Panc1 (cell line): ENCODE results near the gene GPNMB. TPM values are rescaled to one million over a fixed set of nuclear protein-coding genes. Genes with fewer than 3 reads are reported as not detected.

Experiments
- ATAC-seq: fragments of 200-7000 bp; cut with Tn5 transposase; 2 replicates; pipeline ENCODE4 v1.9.1; 2020; ENCODE audit warnings: mild to moderate bottlenecking, moderate library complexity
- BruUV-seq: library from RNA; stranded (reverse); fragments of 400-500 nt; replicated peaks from 2 replicates; lab custom pipeline; 2021; lab: Mats Ljungman, UMichigan
- CTCF ChIA-PET: fragments of 300-600 bp; sonication (Branson Sonifier 250); formaldehyde crosslinking; loops from one replicate; lab custom pipeline; 2022; ENCODE audit warnings: antibody characterized with exemption; lab: Charles Lee
- POLR2A ChIA-PET: fragments of 300-600 bp; sonication (Branson Sonifier 250); formaldehyde crosslinking; loops from one replicate; lab custom pipeline; 2022; ENCODE audit warnings: antibody characterized with exemption; lab: Charles Lee
- DNase-seq: peaks from one replicate; pipeline ENCODE4 v3.0.0-alpha.2; 2010; ENCODE audit warnings: low read depth, low spot score
- H3K27ac ChIP-seq: 2 replicates; pipeline ENCODE4 v1.5.1; 2011; ENCODE audit warnings: mild to moderate bottlenecking, low read length, inconsistent platforms
- H3K27me3 ChIP-seq: fragments of 200-500 bp; sonication (Bioruptor generic); 2 replicates; pipeline ENCODE4 v1.6.0; 2014; ENCODE audit warnings: low read length, inconsistent platforms; ENCODE audit not compliant: control insufficient read depth, insufficient read depth
- H3K36me3 ChIP-seq: fragments of 200-500 bp; sonication (Bioruptor generic); 2 replicates; pipeline ENCODE4 v1.5.1; 2014; ENCODE audit warnings: inconsistent platforms, mild to moderate bottlenecking, low read length, moderate library complexity; ENCODE audit not compliant: control insufficient read depth, insufficient read depth
- H3K4me1 ChIP-seq: 2 replicates; pipeline ENCODE4 v1.5.1; 2011; ENCODE audit warnings: inconsistent platforms, mild to moderate bottlenecking, low read length, moderate library complexity; ENCODE audit not compliant: control insufficient read depth, insufficient read depth
- H3K4me3 ChIP-seq, 2 experiments: 2 replicates each; pipeline ENCODE4 v1.5.1; 2011 to 2012; ENCODE audit warnings: low read depth in 2 of 2, low read length in 2 of 2, mild to moderate bottlenecking in 2 of 2, inconsistent platforms in 1 of 2, moderate library complexity in 1 of 2
- H3K9me3 ChIP-seq: fragments of 200-500 bp; sonication (Bioruptor generic); 2 replicates; pipeline ENCODE4 v1.5.1; 2014; ENCODE audit warnings: low read depth, mild to moderate bottlenecking, inconsistent platforms, low read length, moderate library complexity; ENCODE audit not compliant: control insufficient read depth, insufficient read depth
- CTCF ChIP-seq: fragments of 450-650 bp; IDR thresholded peaks from 2 replicates; pipeline ENCODE4 v1.5.1; 2017; ENCODE audit warnings: mild to moderate bottlenecking
- POLR2AphosphoS5 ChIP-seq: IDR thresholded peaks from 2 replicates; pipeline ENCODE4 v1.6.1; 2012; ENCODE audit warnings: mild to moderate bottlenecking, low read depth, low read length, moderate library complexity
- REST ChIP-seq, 2 experiments: IDR thresholded peaks; 2 replicates each; pipeline ENCODE4 v1.6.1; 2011 to 2012; ENCODE audit warnings: low read depth in 2 of 2, control low read depth in 1 of 2, low read length in 1 of 2, mild to moderate bottlenecking in 1 of 2, moderate library complexity in 1 of 2; ENCODE audit not compliant: insufficient read depth in 1 of 2
- SIN3A ChIP-seq: IDR thresholded peaks from 2 replicates; pipeline ENCODE4 v1.6.1; 2012; ENCODE audit warnings: low read depth, mild to moderate bottlenecking, low read length, moderate library complexity, borderline replicate concordance; ENCODE audit not compliant: insufficient read depth
- TCF7L2 ChIP-seq: IDR thresholded peaks from 2 replicates; pipeline ENCODE4 v1.6.1; 2011; ENCODE audit warnings: mild to moderate bottlenecking, low read depth, low read length, inconsistent platforms
- in situ Hi-C: cut with HindIII; loops from 2 replicates; pipeline ENCODE4 v1.10.0; 2016; ENCODE audit warnings: low sequenced_read_pairs, low pct_unique_long_range_greater_than_20kb
- intact Hi-C: fragments of 100-400 bp; cut with micrococcal nuclease; formaldehyde crosslinking; loops from one replicate; pipeline ENCODE4 v1.10.0; 2022; ENCODE audit not compliant: unreplicated experiment
- total RNA-seq: library from RNA; stranded (reverse); gene quantifications from one replicate; pipeline ENCODE4 v1.2.1, GENCODE V29; 2021; ENCODE audit not compliant: unreplicated experiment

The GPNMB gene
- total RNA-seq, 1 experiment from 2014 or later, result 2.1 TPM

GRCh38 chr7:23234569-23235296 is 11.8 kb upstream of the GPNMB start:
- ChIA-PET CTCF (no interaction called here), POLR2A (no interaction called here)
- Histone ChIP-seq H3K4me1 (no peaks in the 10 kb centered on the region), H3K9me3 (no peaks in the 10 kb centered on the region), H3K27me3 (0 out of 2 replicates have a peak, but pooled peaks cover 2% of the 10 kb centered on the region), H3K27ac (no peak overlapping the region), H3K36me3 (no peaks in the 10 kb centered on the region), H3K4me3 (peak overlapping the region in 1 of 2 experiments; percentile 7; a peak in 1 of 4 replicates)
- DNase-seq (no peak), ATAC-seq (peak; percentile 59)
- TF ChIP-seq CTCF (0 out of 2 replicates have a peak, but pooled peaks have one; percentile 30), TCF7L2 (no peak)
- in situ Hi-C loops, result no loop called here
- BruUV-seq, result no TSS peak
- intact Hi-C loops, result no loop called here

DNA sequence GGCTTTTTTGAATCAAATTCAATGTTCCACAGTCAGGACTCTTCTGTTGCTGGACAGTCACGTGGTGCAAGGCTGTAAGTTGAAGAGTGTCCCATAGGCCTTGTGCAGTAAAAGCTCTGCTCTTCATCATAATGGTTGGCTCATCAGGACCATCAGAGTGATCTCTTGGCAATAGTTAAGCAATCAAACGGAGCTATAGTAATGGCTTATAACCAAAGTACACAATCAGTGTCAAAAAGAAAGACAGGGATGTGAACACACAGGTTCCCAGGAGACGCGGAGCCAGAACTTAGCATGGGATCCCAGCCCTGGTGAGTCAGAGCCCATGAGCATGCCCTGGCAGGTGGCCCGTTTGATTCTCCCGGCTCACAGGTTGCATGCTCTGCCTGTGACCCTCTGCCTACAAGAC is 10.8 kb upstream of the GPNMB start:
- no peaks in the 10 kb centered on the region for H3K9me3 ChIP-seq
- no peak overlapping the region for H3K4me3 ChIP-seq
- H3K4me1 ChIP-seq, result no peaks in the 10 kb centered on the region
- no peak overlapping the region for H3K27ac ChIP-seq
- DNase-seq (no peak), ATAC-seq (no peak)
- POLR2A ChIA-PET, result no interaction called here
- CTCF ChIA-PET, result no interaction called here
- in situ Hi-C loops (no loop called here), intact Hi-C loops (no loop called here)
- 0 out of 2 replicates have a peak, but pooled peaks cover 2% of the 10 kb centered on the region for H3K27me3 ChIP-seq
- BruUV-seq, result no TSS peak
- no peak for TF ChIP-seq REST (IDR thresholded peaks at IDR 0.05; ENCODE audit: insufficient read depth in 1 of 2, low read depth in 2 of 2, low read length in 1 of 2)
- TF ChIP-seq CTCF, result no peak
- TF ChIP-seq TCF7L2, result no peak
- no peak for TF ChIP-seq SIN3A
- no peak for TF ChIP-seq POLR2AphosphoS5
- H3K36me3 ChIP-seq, result no peaks in the 10 kb centered on the region
